ENCODE results near the gene COX5A. TPM values are rescaled to one million over a fixed set of nuclear protein-coding genes. Genes with fewer than 3 reads are reported as not detected.

The COX5A gene
- total RNA-seq, 1 donor from 2014 or later, result 1,257 TPM

DNA sequence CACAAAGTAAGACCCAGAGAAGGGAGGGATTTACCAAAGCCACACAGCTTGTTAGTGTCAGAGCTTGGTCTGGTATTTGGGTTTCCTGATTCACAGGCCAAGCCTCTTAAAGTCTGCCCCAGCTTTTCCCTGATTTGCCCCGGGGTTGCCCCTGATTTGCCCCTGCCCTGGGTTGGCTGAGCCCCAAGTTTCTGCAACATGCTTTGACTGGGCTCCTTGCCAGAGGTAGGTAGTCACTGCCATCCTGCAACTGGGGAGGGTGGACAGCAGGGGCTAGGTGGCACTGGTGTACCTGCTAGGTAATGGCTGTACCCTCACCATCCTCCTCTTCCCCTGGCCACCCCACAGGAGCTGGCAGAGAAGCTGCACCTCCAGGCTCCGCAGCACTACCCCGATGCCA, 45.6 kb downstream of the COX5A start:
- intact Hi-C loops (cut with micrococcal nuclease), result no loop called here
- peaks cover 20% of the 10 kb centered on the region for H3K36me3 ChIP-seq
- H3K4me1 ChIP-seq, result peaks cover 61% of the 10 kb centered on the region
- peak overlapping the region; percentile 93 for H3K27ac ChIP-seq (replicated peaks)
- DNase-seq, result no peak
- H3K27me3 ChIP-seq (ENCODE audit: low read depth), result no peaks in the 10 kb centered on the region
- peak overlapping the region; percentile 4 for H3K4me3 ChIP-seq
- no peaks in the 10 kb centered on the region for H3K9me3 ChIP-seq (replicated peaks)
- TF ChIP-seq, protein P1, sequence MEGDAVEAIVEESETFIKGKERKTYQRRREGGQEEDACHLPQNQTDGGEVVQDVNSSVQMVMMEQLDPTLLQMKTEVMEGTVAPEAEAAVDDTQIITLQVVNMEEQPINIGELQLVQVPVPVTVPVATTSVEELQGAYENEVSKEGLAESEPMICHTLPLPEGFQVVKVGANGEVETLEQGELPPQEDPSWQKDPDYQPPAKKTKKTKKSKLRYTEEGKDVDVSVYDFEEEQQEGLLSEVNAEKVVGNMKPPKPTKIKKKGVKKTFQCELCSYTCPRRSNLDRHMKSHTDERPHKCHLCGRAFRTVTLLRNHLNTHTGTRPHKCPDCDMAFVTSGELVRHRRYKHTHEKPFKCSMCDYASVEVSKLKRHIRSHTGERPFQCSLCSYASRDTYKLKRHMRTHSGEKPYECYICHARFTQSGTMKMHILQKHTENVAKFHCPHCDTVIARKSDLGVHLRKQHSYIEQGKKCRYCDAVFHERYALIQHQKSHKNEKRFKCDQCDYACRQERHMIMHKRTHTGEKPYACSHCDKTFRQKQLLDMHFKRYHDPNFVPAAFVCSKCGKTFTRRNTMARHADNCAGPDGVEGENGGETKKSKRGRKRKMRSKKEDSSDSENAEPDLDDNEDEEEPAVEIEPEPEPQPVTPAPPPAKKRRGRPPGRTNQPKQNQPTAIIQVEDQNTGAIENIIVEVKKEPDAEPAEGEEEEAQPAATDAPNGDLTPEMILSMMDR (IDR thresholded peaks at IDR 0.05; ENCODE audit: borderline replicate concordance), result no peak

DNA sequence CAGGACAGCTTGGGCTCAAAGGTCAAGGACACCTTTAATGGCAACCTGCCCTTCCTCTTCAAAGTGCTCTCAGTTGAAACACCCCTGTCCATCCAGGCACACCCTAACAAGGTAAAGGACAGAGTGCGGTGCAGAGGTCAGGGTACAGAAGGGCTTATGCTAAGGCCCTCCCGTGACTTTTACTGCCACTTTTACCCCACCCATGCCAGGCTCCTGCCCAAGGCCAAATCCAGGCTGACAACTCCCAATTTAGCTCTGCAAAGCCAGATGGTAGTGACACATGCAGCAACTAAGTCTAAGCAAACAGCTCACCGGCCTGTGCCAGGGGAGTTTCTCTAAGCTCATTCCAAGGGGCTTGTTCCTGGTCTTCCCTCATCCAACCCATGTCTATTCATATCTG, 46.4 kb downstream of the COX5A start:
- H3K27me3 ChIP-seq (ENCODE audit: low read depth), result no peaks in the 10 kb centered on the region
- H3K27ac ChIP-seq (replicated peaks), result peak overlapping the region; percentile 93

DNA sequence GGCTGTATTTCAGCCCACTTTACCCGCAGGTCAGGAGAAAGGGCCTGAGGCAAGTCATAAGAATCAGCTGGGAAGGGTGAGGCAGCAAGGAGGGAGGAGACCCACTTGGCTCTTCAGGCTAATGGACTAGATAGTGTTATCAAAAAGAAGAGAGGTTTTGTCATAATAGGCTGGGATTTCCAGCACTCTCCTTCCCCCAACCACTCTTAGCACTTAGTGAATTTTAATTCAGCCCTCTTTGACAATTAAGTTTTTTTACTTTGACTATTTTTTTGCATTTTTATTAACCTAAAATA, 47.3 kb downstream of the COX5A start:
- peaks cover 20% of the 10 kb centered on the region for H3K36me3 ChIP-seq
- H3K27me3 ChIP-seq (ENCODE audit: low read depth), result no peaks in the 10 kb centered on the region
- peaks cover 52% of the 10 kb centered on the region for H3K4me1 ChIP-seq
- peak overlapping the region; percentile 93 for H3K27ac ChIP-seq (replicated peaks)
- DNase-seq, result no peak
- TF ChIP-seq, protein P1 (IDR thresholded peaks at IDR 0.05; ENCODE audit: borderline replicate concordance), result no peak
- intact Hi-C loops (cut with micrococcal nuclease), result no loop called here
- H3K4me3 ChIP-seq, result peak overlapping the region; percentile 96
- no peaks in the 10 kb centered on the region for H3K9me3 ChIP-seq (replicated peaks)

More for the DNA sequence above, 46.4 kb downstream of the COX5A start:
- TF ChIP-seq, protein P1 (IDR thresholded peaks at IDR 0.05; ENCODE audit: borderline replicate concordance), result no peak
- Histone ChIP-seq H3K9me3 (replicated peaks) (no peaks in the 10 kb centered on the region), H3K4me3 (peak overlapping the region; percentile 96), H3K36me3 (peaks cover 20% of the 10 kb centered on the region), H3K4me1 (peaks cover 53% of the 10 kb centered on the region)
- intact Hi-C loops (cut with micrococcal nuclease), result no loop called here
- DNase-seq, result no peak

DNA sequence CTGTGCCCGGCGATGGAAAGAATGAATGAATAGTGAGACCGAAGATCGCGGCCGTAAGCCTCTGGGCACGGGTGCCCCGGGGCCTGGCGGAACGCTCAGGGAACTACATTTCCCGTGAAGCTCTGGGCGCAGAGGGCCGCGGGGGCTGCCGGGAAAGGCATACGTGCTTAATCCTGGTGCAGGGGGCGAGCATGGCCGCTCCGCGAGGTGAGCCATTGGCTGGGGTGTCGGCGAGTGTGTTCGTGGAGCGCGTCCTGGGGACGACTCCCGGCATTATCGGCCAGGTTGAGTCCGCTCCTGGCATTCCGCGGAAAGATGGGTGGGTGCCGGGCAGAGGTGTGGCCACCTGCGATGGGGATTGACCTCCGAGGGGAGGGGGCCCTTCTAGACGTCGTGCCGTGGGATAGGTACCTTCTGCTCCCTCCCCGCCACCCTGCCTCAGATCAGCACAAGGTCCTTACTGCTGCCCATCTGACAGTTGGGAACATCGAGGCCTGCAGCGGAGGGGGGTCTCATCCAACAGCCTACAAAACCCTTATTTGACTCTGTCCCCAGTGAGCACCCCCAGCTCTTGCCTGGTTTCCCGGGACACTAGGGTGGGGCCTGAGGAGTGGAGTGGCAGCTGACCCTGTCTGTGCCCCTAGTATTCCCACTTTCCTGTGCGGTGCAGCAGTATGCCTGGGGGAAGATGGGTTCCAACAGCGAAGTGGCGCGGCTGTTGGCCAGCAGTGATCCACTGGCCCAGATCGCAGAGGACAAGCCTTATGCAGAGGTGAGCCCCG, 47.8 kb downstream of the COX5A start, which contains the start of gene MPI:
TSS of gene MPI (plus strand) at position 160 of the 782 bp plus-strand sequence. CDS start at position 192, 32 bp downstream.
- peak; percentile 88 for DNase-seq
- Histone ChIP-seq H3K27ac (replicated peaks) (peak within 1 kb of the TSS; percentile 93), H3K4me3 (peak within 1 kb of the TSS; percentile 96), H3K9me3 (replicated peaks) (no peaks in the 10 kb centered on the region), H3K27me3 (ENCODE audit: low read depth) (no peaks in the 10 kb centered on the region), H3K36me3 (peaks cover 20% of the 10 kb centered on the region), H3K4me1 (peaks cover 52% of the 10 kb centered on the region)
- TF ChIP-seq, protein P1 (IDR thresholded peaks at IDR 0.05; ENCODE audit: borderline replicate concordance), result peak; percentile 24
- intact Hi-C loops (cut with micrococcal nuclease), result no loop called here

DNA sequence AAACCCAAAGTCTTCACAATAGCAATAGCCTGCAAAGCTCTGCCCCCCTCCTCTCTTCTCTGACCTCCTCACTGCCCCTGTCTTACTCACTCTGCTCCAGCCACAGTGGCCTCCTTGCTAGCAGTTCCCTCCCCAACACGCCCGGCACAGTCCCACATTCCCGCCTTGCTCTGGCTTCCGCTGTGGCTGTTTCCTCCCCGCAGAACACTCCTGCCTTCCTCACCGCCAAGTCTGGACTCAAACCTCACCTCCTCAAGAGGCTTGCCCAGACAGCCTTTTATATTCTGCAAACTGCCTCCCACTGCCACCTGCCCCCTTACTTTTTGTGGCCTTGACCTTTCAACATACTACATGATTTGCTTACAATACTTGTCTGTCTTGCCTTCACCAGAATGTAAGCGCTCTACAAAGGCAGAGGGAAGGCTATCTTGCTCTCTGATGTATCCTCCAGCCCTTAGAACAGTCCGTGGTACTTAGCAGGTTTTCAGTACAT, 48.4 kb downstream of the COX5A start:
- DNase-seq, result peak; percentile 57
- peaks cover 20% of the 10 kb centered on the region for H3K36me3 ChIP-seq
- peak overlapping the region; percentile 93 for H3K27ac ChIP-seq (replicated peaks)
- H3K27me3 ChIP-seq (ENCODE audit: low read depth), result no peaks in the 10 kb centered on the region
- TF ChIP-seq, protein P1 (IDR thresholded peaks at IDR 0.05; ENCODE audit: borderline replicate concordance), result no peak
- intact Hi-C loops (cut with micrococcal nuclease), result no loop called here
- peak overlapping the region; percentile 96 for H3K4me3 ChIP-seq
- peaks cover 52% of the 10 kb centered on the region for H3K4me1 ChIP-seq
- no peaks in the 10 kb centered on the region for H3K9me3 ChIP-seq (replicated peaks)

Data from left ventricle myocardium inferior (tissue), 1 donor.